HCT116 (cell line): Measurements from ENCODE around the gene DIS3L2. TPM values are rescaled to one million over a fixed set of nuclear protein-coding genes. Genes with fewer than 3 reads are reported as not detected.

Experiments used
- ATAC-seq: fragments of 200-7000 bp; cut with Tn5 transposase; 2 replicates; pipeline ENCODE4 v1.9.1; 2020; ENCODE audit warnings: mild to moderate bottlenecking, moderate library complexity
- BruUV-seq: library from RNA; stranded (reverse); fragments of 400-500 nt; replicated peaks from 2 replicates; lab custom pipeline; 2021; lab: Mats Ljungman, UMichigan
- CTCF ChIA-PET: fragments of 300-600 bp; sonication (Branson Sonifier 250); formaldehyde crosslinking; loops from one replicate; lab custom pipeline; 2021; ENCODE audit warnings: antibody characterized with exemption; lab: Charles Lee
- POLR2A ChIA-PET: fragments of 300-600, 350-600 bp; sonication (Branson Sonifier 250); formaldehyde crosslinking; loops from one replicate; lab custom pipeline; 2021; ENCODE audit warnings: antibody characterized with exemption; lab: Charles Lee
- RAD21 ChIA-PET, 2 experiments: fragments of 300-600 bp; sonication (Branson Sonifier 250); formaldehyde crosslinking; loops; one replicate each; lab custom pipeline; 2023; ENCODE audit warnings: low total read pairs in 2 of 2; ENCODE audit not compliant: uncharacterized antibody in 2 of 2, unreplicated experiment in 2 of 2, low non-redundant PET in 1 of 2; lab: Charles Lee
- DNase-seq: peaks from one replicate; pipeline ENCODE4 v3.0.0-alpha.2; 2010; ENCODE audit warnings: low read depth, low spot score
- H2AFZ ChIP-seq: fragments of 200-600 bp; shearing (Covaris generic), sonication (generic); 2 replicates; pipeline ENCODE4 v1.6.1; 2017; ENCODE audit warnings: low read depth, mixed run types, mixed read lengths, antibody characterized with exemption, low read length; ENCODE audit not compliant: poor library complexity, severe bottlenecking
- H3K27ac ChIP-seq: 2 replicates; pipeline ENCODE4 v1.5.1; 2012; ENCODE audit warnings: low read depth, low read length
- H3K27me3 ChIP-seq: fragments of 200-600 bp; sonication (generic); 2 replicates; pipeline ENCODE4 v1.6.1; 2016; ENCODE audit warnings: mixed run types, low read length, mixed read lengths; ENCODE audit not compliant: insufficient read depth
- H3K36me3 ChIP-seq, 2 experiments: fragments of 200-500 bp in 1 of 2; fragments of 200-600 bp in 1 of 2; sonication (Bioruptor generic) in 1 of 2; sonication (generic) in 1 of 2; 2 replicates each; pipeline versions ENCODE4 v1.5.1 to v1.6.1; 2014 to 2016; ENCODE audit warnings: low read length in 2 of 2, inconsistent platforms in 1 of 2, mixed read lengths in 1 of 2, mixed run types in 1 of 2; ENCODE audit not compliant: insufficient read depth in 2 of 2, control insufficient read depth in 1 of 2
- H3K4me1 ChIP-seq, 2 experiments: fragments of 200-600 bp in 1 of 2; sonication (generic) in 1 of 2; 2 replicates each; pipeline versions ENCODE4 v1.5.1 to v1.6.1; 2012 to 2017; ENCODE audit warnings: low read length in 2 of 2, inconsistent platforms in 1 of 2, mild to moderate bottlenecking in 1 of 2, mixed read lengths in 1 of 2, mixed run types in 1 of 2, moderate library complexity in 1 of 2; ENCODE audit not compliant: insufficient read depth in 2 of 2, control insufficient read depth in 1 of 2
- H3K4me2 ChIP-seq: fragments of 200-600 bp; sonication (generic); 2 replicates; pipeline ENCODE4 v1.6.1; 2017; ENCODE audit warnings: mixed run types, low read length, mixed read lengths
- H3K4me3 ChIP-seq, 2 experiments: fragments of 200-600 bp in 1 of 2; sonication (generic) in 1 of 2; replicated peaks in 1 of 2; 2 replicates each; pipeline ENCODE4 v1.5.1; 2011 to 2016; ENCODE audit warnings: low read length in 2 of 2, control low read depth in 1 of 2, low read depth in 1 of 2, mild to moderate bottlenecking in 1 of 2, mixed read lengths in 1 of 2, mixed run types in 1 of 2
- H3K79me2 ChIP-seq: fragments of 200-600 bp; sonication (generic); 2 replicates; pipeline ENCODE4 v1.6.1; 2017; ENCODE audit warnings: mild to moderate bottlenecking, mixed run types, low read length, moderate library complexity, mixed read lengths; ENCODE audit not compliant: insufficient read depth
- H3K9ac ChIP-seq: fragments of 200-600 bp; sonication (generic); 2 replicates; pipeline ENCODE4 v1.6.1; 2016; ENCODE audit warnings: low read length, mixed read lengths
- H3K9me2 ChIP-seq: fragments of 200-600 bp; sonication (generic), shearing (Covaris generic); 2 replicates; pipeline ENCODE4 v1.6.1; 2017; ENCODE audit warnings: mixed run types, mild to moderate bottlenecking, moderate library complexity; ENCODE audit not compliant: insufficient read depth
- H3K9me3 ChIP-seq, 2 experiments: fragments of 200-500 bp in 1 of 2; fragments of 200-600 bp in 1 of 2; sonication (Bioruptor generic) in 1 of 2; sonication (generic) in 1 of 2; 2 replicates each; pipeline ENCODE4 v1.6.1; 2014 to 2017; ENCODE audit warnings: low read length in 2 of 2, mixed read lengths in 2 of 2, inconsistent platforms in 1 of 2, low read depth in 1 of 2, mild to moderate bottlenecking in 1 of 2, mixed run types in 1 of 2, moderate library complexity in 1 of 2; ENCODE audit not compliant: control insufficient read depth in 1 of 2, insufficient read depth in 1 of 2
- H4K20me1 ChIP-seq: fragments of 200-600 bp; sonication (generic), shearing (Covaris generic); 2 replicates; pipeline ENCODE4 v1.6.1; 2017; ENCODE audit warnings: mixed run types, mild to moderate bottlenecking, moderate library complexity; ENCODE audit not compliant: insufficient read depth
- CBX3 ChIP-seq: IDR thresholded peaks from 2 replicates; pipeline ENCODE4 v1.6.1; 2012; ENCODE audit warnings: low read depth
- CEBPB ChIP-seq: IDR thresholded peaks from 2 replicates; pipeline ENCODE4 v1.6.1; 2012; ENCODE audit warnings: low read depth
- EGR1 ChIP-seq: IDR thresholded peaks from 2 replicates; pipeline ENCODE4 v1.6.1; 2012; ENCODE audit warnings: low read depth
- ELF1 ChIP-seq: IDR thresholded peaks from 2 replicates; pipeline ENCODE4 v1.6.1; 2012; ENCODE audit warnings: low read depth, borderline replicate concordance
- EZH2 ChIP-seq: fragments of 200-600 bp; sonication (generic); IDR thresholded peaks from 2 replicates; pipeline ENCODE4 v1.6.1; 2017; ENCODE audit warnings: antibody characterized with exemption, mixed run types
- EZH2phosphoT487 ChIP-seq: fragments of 200-600 bp; IDR thresholded peaks from 2 replicates; pipeline ENCODE4 v1.6.1; 2018; ENCODE audit warnings: antibody characterized with exemption, borderline replicate concordance
- JUND ChIP-seq: IDR thresholded peaks from 2 replicates; pipeline ENCODE4 v1.6.1; 2012
- POLR2A ChIP-seq: IDR thresholded peaks from 2 replicates; pipeline ENCODE4 v1.7.0; 2011; ENCODE audit warnings: borderline replicate concordance; ENCODE audit not compliant: insufficient read depth, insufficient read length; ENCODE audit errors: extremely low read depth
- RAD21 ChIP-seq: IDR thresholded peaks from 2 replicates; pipeline ENCODE4 v1.6.1; 2012; ENCODE audit warnings: low read depth, mild to moderate bottlenecking
- REST ChIP-seq: IDR thresholded peaks from 2 replicates; pipeline ENCODE4 v1.6.1; 2012; ENCODE audit warnings: low read depth
- SRF ChIP-seq: IDR thresholded peaks from 2 replicates; pipeline ENCODE4 v1.6.1; 2012; ENCODE audit warnings: low read depth
- TCF7L2 ChIP-seq: IDR thresholded peaks from 2 replicates; pipeline ENCODE4 v1.7.0; 2011; ENCODE audit warnings: borderline replicate concordance, inconsistent platforms; ENCODE audit not compliant: insufficient read depth, insufficient read length; ENCODE audit errors: extremely low read depth
- YY1 ChIP-seq: IDR thresholded peaks from 2 replicates; pipeline ENCODE4 v1.6.1; 2011; ENCODE audit warnings: low read length, low read depth, moderate library complexity, mild to moderate bottlenecking; ENCODE audit not compliant: insufficient replicate concordance; ENCODE audit errors: extremely low read depth
- ZBTB33 ChIP-seq: IDR thresholded peaks from 2 replicates; pipeline ENCODE4 v1.6.1; 2011; ENCODE audit warnings: mild to moderate bottlenecking, low read length, moderate library complexity; ENCODE audit not compliant: insufficient replicate concordance; ENCODE audit errors: extremely low read depth
- ZNF274 ChIP-seq: fragments of 200-500 bp; sonication (Bioruptor generic); IDR thresholded peaks from 2 replicates; pipeline ENCODE4 v1.6.1; 2014; ENCODE audit warnings: mild to moderate bottlenecking, low read depth, low read length, inconsistent platforms
- intact Hi-C: fragments of 100-400 bp; cut with micrococcal nuclease; formaldehyde crosslinking; loops from 2 replicates; pipeline ENCODE4 v1.10.0; 2022
- total RNA-seq: library from RNA; stranded (reverse); gene quantifications from one replicate; pipeline ENCODE4 v1.2.1, GENCODE V29; 2021; ENCODE audit not compliant: unreplicated experiment
- TF ChIP-seq, protein P1 (sequence below): IDR thresholded peaks from 2 replicates; pipeline ENCODE4 v1.6.1; 2012

The DIS3L2 gene
- total RNA-seq, 1 experiment from 2014 or later: 42.5 TPM

GRCh38 chr2:232075080-232075479 lies 113.6 kb downstream of the DIS3L2 start (continued):
- TF ChIP-seq POLR2A: no peak
- TF ChIP-seq REST: no peak
- no peak for TF ChIP-seq SRF
- TF ChIP-seq RAD21: no peak
- TF ChIP-seq YY1: no peak
- TF ChIP-seq EGR1: no peak
- no peak for TF ChIP-seq EZH2phosphoT487

GRCh38 chr2:232075859-232076258 lies 114.3 kb downstream of the DIS3L2 start:
- no peaks in the 10 kb centered on the region for H3K9me2 ChIP-seq
- H4K20me1 ChIP-seq: no peaks in the 10 kb centered on the region
- H3K4me2 ChIP-seq: no peak overlapping the region
- H3K36me3 ChIP-seq: no peaks in the 10 kb centered on the region
- no peak for ATAC-seq
- H3K79me2 ChIP-seq: peaks cover 5% of the 10 kb centered on the region; the same call in 1 of the 2 replicates
- H3K27me3 ChIP-seq: no peaks in the 10 kb centered on the region
- ChIA-PET CTCF (no interaction called here), RAD21 (no interaction called here), POLR2A (no interaction called here)
- no peak overlapping the region for H3K9ac ChIP-seq
- no TSS peak for BruUV-seq
- H3K9me3 ChIP-seq: no peaks in the 10 kb centered on the region
- H3K4me1 ChIP-seq: peaks cover 0 to 4% of the 10 kb centered on the region in 2 experiments; a peak in 1 of 4 replicates
- H3K4me3 ChIP-seq: no peak overlapping the region
- H3K27ac ChIP-seq: no peak overlapping the region
- intact Hi-C loops: no loop called here
- DNase-seq: no peak
- H2AFZ ChIP-seq: no peak overlapping the region
- TF ChIP-seq ZBTB33 (no peak), CEBPB (no peak), TCF7L2 (no peak), CBX3 (no peak), EZH2 (no peak), EGR1 (no peak), REST (no peak), ELF1 (no peak), SRF (no peak), EZH2phosphoT487 (no peak), JUND (no peak), YY1 (no peak), ZNF274 (no peak)
- TF ChIP-seq, protein P1, sequence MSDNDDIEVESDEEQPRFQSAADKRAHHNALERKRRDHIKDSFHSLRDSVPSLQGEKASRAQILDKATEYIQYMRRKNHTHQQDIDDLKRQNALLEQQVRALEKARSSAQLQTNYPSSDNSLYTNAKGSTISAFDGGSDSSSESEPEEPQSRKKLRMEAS: no peak
